NCI-H460 (cell line): Measurements from ENCODE around the gene COA8. TPM values are rescaled to one million over a fixed set of nuclear protein-coding genes. Genes with fewer than 3 reads are reported as not detected.
"Not testable (repeated sequence)": the region's sequence is repeated elsewhere in the genome, so short reads cannot be mapped to it uniquely, and the experiment has no call there.

Experiments used
- DNase-seq: peaks from one replicate; pipeline ENCODE4 v3.0.0-alpha.2; 2016; ENCODE audit warnings: low read depth; ENCODE audit errors: extremely low read depth
- total RNA-seq: library from RNA; depleted of rRNA; stranded (reverse); fragments of >200 nt; shearing (Covaris generic); gene quantifications from 2 replicates; pipeline ENCODE4 v1.2.3, GENCODE V29; 2014

Gene COA8
- total RNA-seq, 1 experiment from 2014 or later = 51.4 TPM

DNA sequence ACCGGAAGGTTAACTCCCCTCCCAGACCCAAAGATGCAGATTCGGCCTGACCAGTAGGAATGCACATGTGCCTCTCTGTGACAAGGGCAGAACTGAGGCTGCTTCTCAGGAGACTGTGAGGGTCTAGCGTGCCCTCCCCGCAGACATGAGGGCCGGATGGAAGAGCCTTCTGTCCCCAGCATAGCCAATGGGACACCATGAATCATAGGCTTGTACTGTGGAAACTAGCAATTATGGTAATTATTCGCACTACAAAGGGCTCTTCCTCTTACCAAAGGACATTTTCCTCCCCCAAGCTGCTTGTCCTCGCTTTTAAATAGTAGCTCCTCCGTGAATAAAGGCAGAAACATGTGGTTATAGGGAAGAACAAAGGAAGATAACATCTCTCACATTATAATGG lies 6.2 kb downstream of the COA8 start:
- DNase-seq = no peak

DNA sequence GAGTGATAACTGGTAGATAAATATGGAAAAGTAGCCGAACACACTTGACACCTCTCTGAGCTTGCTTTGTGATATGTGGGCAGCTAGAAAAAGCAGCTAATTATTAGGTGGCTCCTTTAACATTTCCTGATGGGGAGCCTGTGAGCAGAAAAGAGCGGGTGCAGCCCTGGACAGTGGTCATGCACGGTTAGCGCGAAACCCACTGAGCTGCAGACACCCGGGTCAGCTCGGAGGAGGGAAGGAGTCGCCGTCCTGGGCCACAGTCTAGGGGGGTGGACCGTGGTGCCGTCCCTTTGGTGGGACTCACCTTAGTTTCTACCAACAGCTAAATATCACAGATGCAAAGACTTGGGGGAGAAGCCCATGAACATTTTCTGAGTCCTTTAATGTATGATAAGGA lies 6.6 kb downstream of the COA8 start:
- DNase-seq = no peak

DNA sequence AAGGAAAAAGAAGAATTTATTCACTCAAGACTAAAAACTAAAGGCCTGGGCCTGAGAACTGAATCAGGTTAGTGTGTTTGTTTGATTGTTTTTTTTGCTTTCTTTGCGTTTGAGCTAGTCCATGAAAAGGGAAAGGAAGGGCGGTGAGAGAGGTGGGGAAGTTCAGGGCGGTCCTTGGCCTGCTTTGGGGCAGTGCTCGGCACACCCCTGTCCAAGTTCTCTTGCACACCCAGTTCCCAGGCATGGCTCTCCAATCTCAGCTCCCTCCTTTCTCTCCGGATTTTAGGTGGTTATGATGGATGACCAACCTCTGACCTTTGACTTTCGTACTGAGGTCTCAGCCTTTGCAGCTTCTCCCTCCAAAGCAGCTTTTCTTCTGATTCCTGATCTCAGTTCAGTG lies 11.3 kb downstream of the COA8 start:
- DNase-seq = no peak

DNA sequence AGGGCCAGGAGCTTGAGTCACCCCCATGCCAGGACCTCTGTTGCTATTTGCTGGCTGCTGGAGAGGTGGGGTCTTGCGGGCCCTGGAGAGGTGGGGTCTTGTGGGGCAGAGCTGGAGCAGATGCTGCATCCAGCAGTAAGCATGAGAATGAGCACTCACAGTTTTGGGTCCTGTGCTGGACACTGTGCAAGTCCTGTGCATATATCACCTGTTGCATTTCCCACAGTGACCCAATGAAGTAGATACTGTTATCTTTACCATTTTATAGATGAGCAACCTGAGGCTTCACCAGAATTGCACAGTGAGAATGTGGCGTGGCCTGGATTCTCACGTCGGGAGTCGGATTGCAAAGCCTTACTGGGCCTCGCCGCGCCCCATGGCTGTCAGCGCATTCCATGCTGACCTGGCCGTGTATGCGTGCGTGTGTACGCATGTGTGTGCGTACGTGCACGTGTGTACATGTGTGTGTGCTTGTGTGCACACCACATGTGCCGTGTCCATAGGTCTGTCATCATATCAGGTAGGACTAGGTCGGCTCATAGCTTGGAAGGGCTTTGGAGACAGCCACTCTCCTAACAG lies 12.0 kb downstream of the COA8 start:
- DNase-seq = no peak

DNA sequence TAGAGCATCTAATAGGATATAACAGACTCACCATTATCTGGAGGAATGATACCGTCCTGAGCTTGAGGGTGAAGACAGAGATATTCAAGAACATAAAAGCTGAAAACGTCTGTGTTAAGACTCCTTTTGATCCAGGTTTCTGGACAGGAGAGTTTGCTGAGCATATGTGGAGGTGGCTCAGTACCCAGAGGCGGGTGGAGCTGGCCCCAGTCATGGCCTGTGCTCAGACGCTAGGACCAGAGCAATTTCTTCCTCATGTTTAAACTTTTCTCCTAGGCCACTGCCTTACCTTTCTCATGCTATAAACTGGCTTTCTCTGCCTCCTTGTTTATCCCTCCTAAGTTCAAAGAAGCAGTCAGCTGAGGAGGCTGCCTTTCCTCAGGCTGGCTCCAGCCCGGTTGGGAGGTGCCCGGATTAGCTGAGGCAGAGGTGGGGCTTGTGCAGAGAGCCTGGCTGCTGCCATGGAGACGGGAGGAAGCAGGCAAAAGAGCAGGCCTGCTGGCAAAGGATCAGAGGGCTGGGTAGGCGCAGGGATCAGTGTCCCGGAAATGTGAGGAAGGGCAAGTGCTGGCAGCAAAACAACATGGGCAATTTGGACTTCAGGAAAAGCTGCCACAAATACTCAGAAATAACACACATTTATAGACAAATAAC lies 13.7 kb downstream of the COA8 start:
- DNase-seq = peak; percentile 75

DNA sequence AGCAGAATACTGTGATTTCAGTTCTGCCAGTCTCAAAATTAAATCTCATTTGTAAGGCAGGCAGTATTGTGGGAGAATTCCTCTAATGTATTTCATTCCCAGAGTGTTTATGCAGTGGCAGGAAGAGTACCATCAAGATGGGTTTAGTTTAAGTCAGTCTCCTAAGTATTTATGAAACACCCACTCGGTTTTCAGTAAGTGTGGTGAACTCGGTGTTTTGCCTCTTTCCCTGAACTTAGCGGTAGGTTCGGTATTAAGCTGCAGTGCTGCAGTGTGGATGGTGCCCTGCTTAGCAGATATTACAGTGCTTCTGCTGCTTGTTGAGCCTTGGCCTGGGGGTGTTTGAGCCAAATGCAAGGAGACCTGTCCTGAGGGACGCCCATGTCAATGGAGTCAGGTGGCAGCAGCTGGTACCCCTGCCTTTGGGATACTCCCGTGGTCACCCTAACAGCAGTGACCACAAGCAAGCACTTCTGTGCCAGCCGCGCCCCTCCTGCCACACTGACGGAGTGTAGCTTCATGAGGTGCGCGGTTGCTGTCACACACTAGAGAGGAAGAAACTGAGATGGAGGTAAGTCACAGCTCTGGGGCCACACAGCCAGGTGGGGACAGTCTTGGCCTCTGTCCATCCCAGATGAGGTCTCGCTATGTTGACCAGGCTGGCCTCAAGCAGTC lies 15.8 kb downstream of the COA8 start:
- DNase-seq = no peak

DNA sequence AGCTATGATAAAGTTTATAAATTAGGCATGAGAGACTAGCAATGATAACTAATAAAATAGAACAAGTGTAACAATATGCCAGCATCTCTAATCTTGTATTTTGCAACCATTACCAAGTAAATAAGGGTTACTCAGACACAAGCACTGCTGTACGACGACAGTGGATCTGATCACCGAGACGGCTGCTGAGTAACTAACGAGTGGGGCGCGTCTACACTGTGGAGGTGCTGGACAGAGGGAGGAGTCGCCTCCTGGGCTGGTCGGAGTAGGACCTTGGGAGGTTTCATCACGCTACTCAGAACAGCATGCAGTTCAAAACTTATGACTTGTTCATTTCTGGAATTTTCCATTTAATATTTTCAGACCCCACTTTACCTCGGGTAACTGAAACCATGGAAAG lies 18.4 kb downstream of the COA8 start:
- no peak for DNase-seq

DNA sequence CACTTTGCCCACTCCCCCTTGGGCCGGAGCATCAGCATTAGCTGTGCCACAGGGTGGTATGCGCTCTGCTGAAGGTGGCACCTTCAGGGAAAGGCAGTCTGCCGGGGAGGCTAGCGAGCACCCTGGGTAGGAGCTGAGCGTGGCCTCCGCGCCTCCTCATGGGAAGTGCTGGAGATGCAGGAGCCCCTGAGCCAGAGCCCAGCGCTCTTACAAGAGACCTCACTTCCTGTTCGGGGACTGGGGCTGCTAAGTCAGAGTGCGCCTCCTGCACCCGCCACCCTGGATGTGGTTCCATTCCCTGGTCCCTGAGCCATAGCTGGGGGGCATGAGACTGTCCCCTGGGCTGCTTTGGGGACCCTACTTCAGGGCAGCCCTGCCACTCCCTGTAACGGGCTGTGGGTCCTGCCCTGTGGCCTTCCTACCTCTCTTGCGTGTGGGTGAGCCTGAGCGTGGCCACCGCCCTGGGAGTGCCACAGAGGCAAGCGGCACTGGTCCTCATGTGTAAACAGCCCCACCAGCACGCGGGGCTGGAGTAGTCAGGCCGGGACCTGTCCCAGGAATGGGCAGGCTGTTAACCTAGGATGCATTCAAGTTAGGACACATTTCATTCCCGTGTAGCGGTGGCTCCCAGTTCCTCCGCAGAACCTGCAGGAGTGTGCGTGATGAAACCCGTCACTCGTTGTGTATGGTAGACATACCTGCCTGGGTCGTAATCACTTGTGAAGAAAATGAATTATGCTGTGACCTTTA lies 19.4 kb downstream of the COA8 start:
- no peak for DNase-seq

DNA sequence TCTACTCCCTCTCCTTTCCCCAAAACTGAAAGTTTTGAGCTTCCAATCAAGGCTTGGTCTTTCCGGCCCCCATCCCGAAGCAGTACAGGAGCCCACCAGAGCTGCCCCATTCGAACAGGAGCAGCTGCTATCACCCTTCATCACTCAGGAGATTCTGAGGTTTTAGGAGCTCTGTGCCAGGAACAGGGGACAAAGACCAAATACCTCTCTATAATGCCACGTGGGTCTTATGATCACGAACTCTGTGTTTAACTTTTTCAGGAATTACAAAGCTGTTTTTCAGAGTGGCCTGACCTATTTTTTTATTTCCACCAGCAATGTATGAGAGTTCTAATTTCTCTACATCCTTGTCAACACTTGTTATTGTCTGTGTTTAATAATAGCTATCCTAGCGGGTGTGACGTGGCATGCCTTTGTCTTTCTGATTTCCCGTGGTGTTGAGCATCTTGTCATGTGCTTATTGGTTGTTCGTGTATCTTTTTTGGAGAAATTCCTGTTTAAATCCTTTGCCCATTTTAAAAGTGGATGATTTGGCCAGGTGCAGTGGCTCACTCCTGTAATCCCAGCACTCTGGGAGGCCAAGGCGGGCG lies 21.7 kb downstream of the COA8 start:
- DNase-seq = no peak

DNA sequence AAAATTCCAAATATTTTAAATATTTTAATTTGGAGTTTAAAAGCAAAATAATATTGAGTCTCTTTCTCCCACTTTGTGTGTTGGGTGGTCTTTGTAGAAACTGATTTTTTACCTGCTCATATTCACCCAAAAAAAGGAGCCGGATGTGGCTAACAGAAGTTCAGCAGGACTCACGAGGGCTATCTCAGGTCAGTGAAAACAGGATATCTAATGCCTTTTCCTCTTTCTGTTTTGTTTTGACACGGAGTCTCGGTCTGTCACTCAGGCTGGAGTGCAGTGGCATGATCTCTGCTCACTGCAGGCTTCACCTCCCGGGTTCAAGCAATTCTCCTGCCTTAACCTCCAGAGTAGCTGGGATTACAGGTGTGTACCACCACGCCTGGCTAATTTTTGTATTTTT lies 30.8 kb downstream of the COA8 start:
- no peak for DNase-seq

DNA sequence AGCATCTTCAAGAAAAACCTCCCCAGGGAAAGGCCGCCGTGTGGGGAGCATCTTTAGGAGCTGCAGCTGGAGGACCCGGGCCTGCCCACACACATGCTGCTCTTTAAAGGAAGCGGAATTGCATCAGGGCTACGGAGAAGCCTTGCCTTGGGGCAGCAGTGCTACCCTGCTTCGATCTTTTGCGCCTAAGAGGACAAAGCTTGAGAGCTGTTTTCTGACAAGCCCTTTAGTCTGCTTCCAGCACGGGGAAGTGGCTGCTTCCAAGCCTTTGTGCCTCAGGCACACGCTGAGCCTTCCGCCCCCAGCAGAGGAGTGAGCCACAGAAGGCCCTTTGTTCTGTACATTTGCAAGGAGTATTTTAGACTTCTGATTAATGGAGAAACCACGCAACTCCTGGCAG lies 31.5 kb downstream of the COA8 start:
- no peak for DNase-seq

DNA sequence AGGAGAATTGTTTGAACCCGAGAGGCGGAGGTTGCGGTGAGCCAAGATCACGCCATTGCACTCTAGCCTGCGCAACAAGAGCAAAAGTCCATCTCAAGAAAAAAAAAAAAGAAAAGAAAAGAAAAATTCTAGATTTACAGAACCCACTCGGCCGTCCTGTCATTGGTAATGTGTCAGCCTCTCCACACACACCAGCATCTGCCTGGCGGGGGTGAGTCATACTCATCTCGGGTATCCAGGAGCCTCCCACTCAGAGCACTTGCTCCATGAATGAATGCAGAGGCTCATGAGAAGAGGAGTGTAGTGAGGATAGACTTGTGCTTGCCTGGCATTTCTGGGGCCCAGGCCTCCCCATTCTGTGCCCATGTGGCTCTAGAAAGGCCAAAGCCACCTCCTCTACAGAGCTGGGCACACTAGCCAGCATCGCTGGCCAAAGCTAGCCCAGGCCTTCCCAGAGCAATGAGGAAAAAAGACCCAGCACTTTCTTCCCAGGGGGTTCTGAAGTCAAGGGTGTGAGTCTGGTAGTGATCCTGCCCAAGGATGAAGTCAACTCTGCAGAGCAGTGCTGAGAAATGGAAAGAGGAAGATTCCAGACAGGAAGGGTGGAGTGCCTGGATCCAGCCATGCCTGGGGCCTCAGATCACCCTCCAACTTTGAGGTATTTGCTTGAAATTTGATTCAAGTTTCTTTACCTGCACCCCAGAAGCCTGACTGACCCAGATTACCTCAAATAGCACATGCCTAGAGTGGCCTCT lies 35.0 kb downstream of the COA8 start:
- DNase-seq = no peak

DNA sequence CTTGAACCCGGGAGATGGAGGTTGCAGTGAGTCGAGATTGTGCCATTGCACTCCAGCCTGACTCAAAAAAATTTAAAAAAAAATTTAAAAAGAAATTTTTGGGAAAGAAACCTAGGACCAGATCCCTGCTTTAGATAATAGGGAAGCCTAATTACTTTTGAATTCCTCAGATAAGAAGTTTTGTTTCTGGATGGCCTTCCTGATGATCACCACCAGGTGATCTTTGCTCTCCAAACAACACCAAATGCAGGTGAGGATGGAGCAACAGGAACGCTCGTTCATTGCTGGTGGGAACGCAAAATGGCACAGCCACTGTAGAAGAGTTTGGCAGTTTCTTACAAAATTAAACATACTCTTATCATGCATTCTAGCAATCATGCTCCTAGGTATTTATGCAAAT lies 37.7 kb downstream of the COA8 start:
- DNase-seq = no peak

DNA sequence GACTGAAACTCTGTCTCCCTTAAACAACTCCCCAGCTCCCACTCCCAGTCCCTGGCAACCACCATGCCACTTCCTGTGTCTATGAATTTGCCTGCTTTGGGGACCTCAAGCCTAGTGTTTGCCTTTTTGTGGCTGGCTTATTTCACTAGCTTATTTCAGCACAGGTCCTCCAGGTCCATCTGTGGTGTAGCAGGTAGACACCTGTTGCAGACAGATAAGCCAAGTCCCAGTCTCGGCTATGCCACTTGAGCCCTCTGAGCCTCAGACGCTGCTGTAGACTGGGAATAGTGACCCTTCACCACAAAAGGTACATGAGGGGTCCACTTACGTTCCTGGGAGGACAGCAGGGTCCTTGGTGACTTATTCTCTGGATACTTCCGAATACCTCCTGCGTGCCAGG lies 41.9 kb downstream of the COA8 start:
- no peak for DNase-seq

DNA sequence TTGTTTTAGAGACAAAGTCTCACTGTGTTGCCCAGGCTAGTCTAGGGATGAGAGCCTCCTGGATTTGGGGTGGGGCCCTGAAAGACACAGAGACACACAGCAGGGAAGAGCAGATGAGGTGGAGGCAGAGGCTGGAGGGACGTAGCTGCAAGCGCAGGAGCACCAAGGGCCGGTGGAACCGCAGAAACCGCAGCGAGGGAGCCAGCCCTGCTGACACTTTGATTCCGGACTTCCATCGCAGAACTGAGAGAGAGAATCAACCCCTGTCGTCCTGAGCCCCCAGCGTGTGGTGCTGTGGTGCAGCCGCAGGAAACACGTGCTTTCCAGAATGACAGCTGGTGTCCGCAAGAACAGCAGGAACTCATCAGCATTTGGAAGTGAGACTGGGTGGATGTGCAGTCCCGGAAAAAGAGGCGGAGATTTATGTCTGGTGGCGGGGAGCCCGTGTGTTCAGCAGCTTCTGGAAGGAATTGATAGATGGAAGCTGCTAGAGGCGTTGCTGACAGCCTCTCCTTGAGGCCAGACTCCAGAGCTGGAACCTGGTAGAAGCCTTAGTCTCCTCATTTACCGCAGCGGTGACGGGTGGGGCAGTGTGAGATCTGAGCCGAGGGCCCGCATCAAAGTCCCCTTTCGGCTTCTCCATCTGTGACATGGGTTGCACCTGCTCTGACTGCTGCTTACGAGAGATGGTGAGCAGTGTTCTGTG lies 44.4 kb downstream of the COA8 start:
- DNase-seq = no peak

DNA sequence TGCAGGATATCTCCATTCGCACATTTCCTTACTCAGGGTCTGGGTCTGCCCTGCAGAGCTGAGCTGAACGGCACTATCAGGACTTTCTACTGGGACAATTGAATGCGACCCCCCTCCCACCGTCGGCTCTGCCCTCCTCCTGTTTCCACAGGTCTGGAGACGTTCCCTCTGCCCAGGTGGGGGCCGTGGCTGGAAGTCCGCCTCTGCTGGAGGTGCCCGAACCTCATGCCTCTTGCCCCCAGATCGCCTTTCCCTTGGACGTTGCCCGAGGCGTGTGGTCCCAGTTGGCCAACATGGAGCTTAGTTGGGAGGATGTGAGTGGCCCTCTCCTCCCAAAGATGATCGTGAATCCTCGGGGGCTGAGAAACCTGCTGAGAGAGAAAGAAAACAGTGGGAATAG lies 45.1 kb downstream of the COA8 start:
- DNase-seq = no peak

DNA sequence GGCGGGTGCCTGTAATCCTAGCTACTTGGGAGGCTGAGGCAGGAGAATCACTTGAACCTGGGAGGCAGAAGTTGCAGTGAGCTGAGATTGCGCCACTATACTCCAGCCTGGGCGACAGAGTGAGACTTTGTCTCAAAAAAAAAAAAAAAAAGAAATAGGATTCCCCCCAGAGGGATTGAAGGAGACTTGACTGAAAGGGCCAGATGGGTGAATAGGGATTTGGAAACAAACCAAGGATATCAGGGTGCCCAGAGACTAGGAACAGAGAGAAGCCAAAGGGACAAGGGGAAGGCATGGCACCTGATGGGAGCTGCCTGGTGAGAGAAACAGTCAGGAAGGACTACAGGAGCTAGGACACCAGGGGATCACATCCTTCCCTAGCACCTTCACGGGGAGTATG lies 46.3 kb downstream of the COA8 start:
- not testable (repeated sequence) for DNase-seq

DNA sequence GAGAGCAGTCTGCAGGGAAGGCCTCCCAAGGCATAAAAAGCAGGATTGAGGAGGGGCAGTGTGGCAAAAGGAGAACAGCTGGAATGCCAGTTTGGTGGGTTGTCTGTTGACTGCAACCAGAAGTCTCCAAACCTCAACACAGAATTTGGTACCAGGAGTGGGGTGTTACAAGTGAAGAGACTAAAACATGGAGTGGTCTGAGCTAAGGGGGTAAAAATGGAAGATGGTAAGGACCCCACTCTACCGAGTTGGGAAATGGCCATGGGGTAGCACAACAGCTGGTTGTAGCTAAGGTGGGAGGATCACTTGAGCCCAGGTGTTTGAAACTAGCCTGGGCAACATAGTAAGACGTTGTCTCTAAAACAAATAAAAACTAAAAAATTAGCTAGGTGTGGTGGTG lies 48.5 kb downstream of the COA8 start:
- DNase-seq = no peak

DNA sequence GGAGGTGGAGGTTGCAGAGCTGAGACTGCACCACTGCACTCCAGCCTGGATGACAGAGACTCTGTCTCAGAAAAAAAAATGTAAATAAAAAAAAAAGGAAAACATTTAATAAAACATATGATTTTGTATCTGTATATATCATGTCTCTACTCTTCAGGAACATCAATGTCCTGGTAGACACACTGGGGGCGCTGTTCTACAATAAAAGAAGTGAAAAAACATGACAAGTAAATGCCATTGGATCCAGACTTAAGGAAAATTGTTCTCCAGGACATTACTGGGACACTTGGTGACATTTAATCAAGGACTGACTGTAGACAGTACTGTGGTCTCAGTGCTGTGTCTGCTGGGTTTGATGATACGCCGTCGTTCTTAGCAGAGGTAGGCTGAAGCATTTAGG lies 50.8 kb downstream of the COA8 start:
- peak; percentile 40 for DNase-seq
